K562 (cell line): ENCODE measurements around the gene SNRPB.

ENCODE experiments used
- CHD7 ChIP-seq: fragments of 200-600 bp; sonication (generic); IDR thresholded peaks from one replicate; pipeline ENCODE4 v1.6.1; 2012; ENCODE audit warnings: mild to moderate bottlenecking, low read depth, low read length, inconsistent platforms
- MAFG ChIP-seq: fragments of 450-650 bp; conservative IDR thresholded peaks from 2 replicates; pipeline ENCODE4 v1.6.1; 2016; ENCODE audit warnings: missing genetic modification characterization, missing compliant biosample characterization
- SMARCC2 ChIP-seq: fragments of 450-650 bp; IDR thresholded peaks from 2 replicates; pipeline ENCODE4 v1.6.1; 2017; ENCODE audit warnings: antibody characterized with exemption, moderate library complexity, mild to moderate bottlenecking, low read depth
- ZNF274 ChIP-seq: IDR thresholded peaks from 2 replicates; pipeline ENCODE4 v1.6.1; 2011; ENCODE audit warnings: low read depth, mild to moderate bottlenecking, low read length, moderate library complexity, borderline replicate concordance
- ZNF384 ChIP-seq: IDR thresholded peaks from 2 replicates; pipeline ENCODE4 v1.6.1; 2012; ENCODE audit warnings: low read depth, low read length, improper control_type of control experiment
- TF ChIP-seq, protein P1 (sequence below), 3 experiments: IDR thresholded peaks in 2 of 3; conservative IDR thresholded peaks in 1 of 3; 2 replicates each; pipeline ENCODE4 v1.5.1; 2011 to 2012; ENCODE audit warnings: low read length in 3 of 3, mild to moderate bottlenecking in 3 of 3, control low read depth in 2 of 3, improper control_type of control experiment in 1 of 3, inconsistent platforms in 1 of 3, low read depth in 1 of 3, mixed read lengths in 1 of 3, moderate library complexity in 1 of 3; ENCODE audit not compliant: insufficient read depth in 2 of 3
- TF ChIP-seq, protein P2 (sequence below): sonication (generic); formaldehyde crosslinking; IDR thresholded peaks from 2 replicates; pipeline ENCODE4 v1.8.0; 2023; ENCODE audit warnings: mild to moderate bottlenecking, missing genetic modification reagents
- TF ChIP-seq, protein P3 (sequence below): sonication (generic); formaldehyde crosslinking; IDR thresholded peaks from 2 replicates; pipeline ENCODE4 v1.8.0; 2022; ENCODE audit warnings: mild to moderate bottlenecking, missing genetic modification reagents

DNA sequence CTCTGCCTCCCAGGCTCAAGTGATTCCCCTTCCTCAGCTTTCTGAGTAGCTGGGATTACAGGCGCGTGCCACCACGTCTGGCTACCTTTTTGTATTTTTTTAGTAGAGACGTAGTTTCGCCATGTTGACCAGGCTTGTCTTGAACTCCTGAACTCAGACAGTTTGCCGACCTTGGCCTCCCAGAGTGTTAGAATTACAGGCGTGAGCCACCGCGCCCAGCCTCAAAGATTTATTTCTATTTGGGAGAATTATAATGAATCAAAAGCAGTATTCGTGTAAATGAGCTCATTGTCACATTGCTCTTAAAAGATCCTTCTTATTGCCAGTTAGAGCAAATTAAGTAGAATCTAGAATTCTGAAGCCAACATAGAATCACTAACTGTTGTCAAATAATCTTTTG lies 47.5 kb upstream of the SNRPB start:
- TF ChIP-seq, protein P1, sequence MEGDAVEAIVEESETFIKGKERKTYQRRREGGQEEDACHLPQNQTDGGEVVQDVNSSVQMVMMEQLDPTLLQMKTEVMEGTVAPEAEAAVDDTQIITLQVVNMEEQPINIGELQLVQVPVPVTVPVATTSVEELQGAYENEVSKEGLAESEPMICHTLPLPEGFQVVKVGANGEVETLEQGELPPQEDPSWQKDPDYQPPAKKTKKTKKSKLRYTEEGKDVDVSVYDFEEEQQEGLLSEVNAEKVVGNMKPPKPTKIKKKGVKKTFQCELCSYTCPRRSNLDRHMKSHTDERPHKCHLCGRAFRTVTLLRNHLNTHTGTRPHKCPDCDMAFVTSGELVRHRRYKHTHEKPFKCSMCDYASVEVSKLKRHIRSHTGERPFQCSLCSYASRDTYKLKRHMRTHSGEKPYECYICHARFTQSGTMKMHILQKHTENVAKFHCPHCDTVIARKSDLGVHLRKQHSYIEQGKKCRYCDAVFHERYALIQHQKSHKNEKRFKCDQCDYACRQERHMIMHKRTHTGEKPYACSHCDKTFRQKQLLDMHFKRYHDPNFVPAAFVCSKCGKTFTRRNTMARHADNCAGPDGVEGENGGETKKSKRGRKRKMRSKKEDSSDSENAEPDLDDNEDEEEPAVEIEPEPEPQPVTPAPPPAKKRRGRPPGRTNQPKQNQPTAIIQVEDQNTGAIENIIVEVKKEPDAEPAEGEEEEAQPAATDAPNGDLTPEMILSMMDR (IDR thresholded peaks at IDR 0.05 in 2 of 3, conservative IDR thresholded peaks at IDR 0.05 in 1 of 3; ENCODE audit: insufficient read depth in 2 of 3, low read depth in 1 of 3, low read length in 3 of 3): no peak
- TF ChIP-seq SMARCC2 (no peak), MAFG (no peak), ZNF274 (no peak), ZNF384 (no peak), CHD7 (no peak)
- TF ChIP-seq, protein P2, sequence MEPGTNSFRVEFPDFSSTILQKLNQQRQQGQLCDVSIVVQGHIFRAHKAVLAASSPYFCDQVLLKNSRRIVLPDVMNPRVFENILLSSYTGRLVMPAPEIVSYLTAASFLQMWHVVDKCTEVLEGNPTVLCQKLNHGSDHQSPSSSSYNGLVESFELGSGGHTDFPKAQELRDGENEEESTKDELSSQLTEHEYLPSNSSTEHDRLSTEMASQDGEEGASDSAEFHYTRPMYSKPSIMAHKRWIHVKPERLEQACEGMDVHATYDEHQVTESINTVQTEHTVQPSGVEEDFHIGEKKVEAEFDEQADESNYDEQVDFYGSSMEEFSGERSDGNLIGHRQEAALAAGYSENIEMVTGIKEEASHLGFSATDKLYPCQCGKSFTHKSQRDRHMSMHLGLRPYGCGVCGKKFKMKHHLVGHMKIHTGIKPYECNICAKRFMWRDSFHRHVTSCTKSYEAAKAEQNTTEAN (CRISPR knock-in tag): no peak
- TF ChIP-seq, protein P3, sequence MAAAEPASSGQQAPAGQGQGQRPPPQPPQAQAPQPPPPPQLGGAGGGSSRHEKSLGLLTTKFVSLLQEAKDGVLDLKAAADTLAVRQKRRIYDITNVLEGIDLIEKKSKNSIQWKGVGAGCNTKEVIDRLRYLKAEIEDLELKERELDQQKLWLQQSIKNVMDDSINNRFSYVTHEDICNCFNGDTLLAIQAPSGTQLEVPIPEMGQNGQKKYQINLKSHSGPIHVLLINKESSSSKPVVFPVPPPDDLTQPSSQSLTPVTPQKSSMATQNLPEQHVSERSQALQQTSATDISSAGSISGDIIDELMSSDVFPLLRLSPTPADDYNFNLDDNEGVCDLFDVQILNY (CRISPR knock-in tag): no peak
